Breast epithelium (tissue), 4 donors: ENCODE measurements around the gene YBX1. TPM values are rescaled to one million over a fixed set of nuclear protein-coding genes. Genes with fewer than 3 reads are reported as not detected.

Experiments
- DNase-seq, 2 donors: peaks; one replicate each; pipeline ENCODE4 v3.0.0-alpha.2; 2019; ENCODE audit warnings: low spot score in 2 of 2
- H3K27ac ChIP-seq, 2 donors: fragments of 200-600 bp; sonication (generic) in 1 of 2; one replicate each; pipeline ENCODE4 v1.5.1; 2016 to 2019; ENCODE audit warnings: mild to moderate bottlenecking in 1 of 2
- H3K27me3 ChIP-seq, 2 donors: fragments of 200-600 bp; sonication (generic) in 1 of 2; one replicate each; pipeline versions ENCODE4 v1.5.1 to v1.6.0; 2017 to 2019; ENCODE audit warnings: control low read depth in 1 of 2, mild to moderate bottlenecking in 1 of 2
- H3K36me3 ChIP-seq: fragments of 200-600 bp; one replicate; pipeline ENCODE4 v1.5.1; 2019
- H3K4me1 ChIP-seq, 2 donors: fragments of 200-600 bp; sonication (generic); one replicate each; pipeline ENCODE4 v1.5.1; 2016 to 2019; ENCODE audit warnings: control low read depth in 1 of 2
- H3K4me3 ChIP-seq, 3 donors: fragments of 200-600 bp; sonication (generic); 1 replicate in 2 of 3; 2 replicates in 1 of 3; pipeline ENCODE4 v1.5.1; 2016 to 2019; ENCODE audit warnings: mild to moderate bottlenecking in 3 of 3, moderate library complexity in 2 of 3
- H3K9me3 ChIP-seq, 2 donors: fragments of 200-600 bp; sonication (generic) in 1 of 2; one replicate each; pipeline ENCODE4 v1.5.1; 2016 to 2019; ENCODE audit warnings: control low read depth in 1 of 2
- CTCF ChIP-seq, 3 donors: fragments of 450-650 bp; IDR thresholded peaks; one replicate each; pipeline ENCODE4 v1.5.1; 2016 to 2017; ENCODE audit warnings: antibody characterized with exemption in 3 of 3, mild to moderate bottlenecking in 3 of 3, moderate library complexity in 3 of 3
- POLR2A ChIP-seq: fragments of 450-650 bp; IDR thresholded peaks from one replicate; pipeline ENCODE4 v1.6.1; 2016; ENCODE audit warnings: antibody characterized with exemption, mild to moderate bottlenecking, moderate library complexity
- POLR2AphosphoS5 ChIP-seq, 3 donors: sonication (generic); formaldehyde crosslinking; IDR thresholded peaks; one replicate each; pipeline ENCODE4 v1.6.1; 2017; ENCODE audit warnings: antibody characterized with exemption in 3 of 3
- intact Hi-C: fragments of 100-400 bp; cut with DNase I; formaldehyde crosslinking; loops from one replicate; pipeline ENCODE4 v1.15.1; 2023; ENCODE audit warnings: low total_unique reads
- total RNA-seq, 3 donors: library from RNA; depleted of rRNA; stranded (reverse); fragments of >200 nt; gene quantifications; one replicate each; pipeline ENCODE4 v1.1.0, GENCODE V29; 2016

Gene YBX1
- total RNA-seq, 3 donors from 2014 or later: 332 to 694 (median 485) TPM

GRCh38 chr1:42743317-42744147 lies 61.3 kb downstream of the YBX1 start:
- TF ChIP-seq POLR2A (no peak), POLR2AphosphoS5 (IDR thresholded peaks at IDR 0.05) (no peak), CTCF (IDR thresholded peaks at IDR 0.05) (no peak)
- Histone ChIP-seq H3K27ac (peak overlapping the region; percentile 31 to 78), H3K9me3 (no peaks in the 10 kb centered on the region), H3K4me1 (no peaks in the 10 kb centered on the region), H3K36me3 (no peaks in the 10 kb centered on the region), H3K27me3 (no peaks in the 10 kb centered on the region), H3K4me3 (no peak overlapping the region)
- intact Hi-C loops: no loop called here
- peak in 1 of 2 donors; percentile 72 for DNase-seq

- H3K4me3 ChIP-seq: no peak overlapping the region
These were observed 61.9 kb downstream of the YBX1 start for GRCh38 chr1:42744148-42744413.

GRCh38 chr1:42745851-42746250 lies 63.6 kb downstream of the YBX1 start:
- no peaks in the 10 kb centered on the region for H3K36me3 ChIP-seq
- H3K4me3 ChIP-seq: no peak overlapping the region
- H3K27me3 ChIP-seq: no peaks in the 10 kb centered on the region
- no peak for TF ChIP-seq POLR2AphosphoS5 (IDR thresholded peaks at IDR 0.05)
- no peak for TF ChIP-seq POLR2A
- TF ChIP-seq CTCF (IDR thresholded peaks at IDR 0.05): no peak
- DNase-seq: no peak
- intact Hi-C loops: no loop called here
- no peaks in the 10 kb centered on the region for H3K9me3 ChIP-seq
- H3K4me1 ChIP-seq: no peaks in the 10 kb centered on the region
- no peak overlapping the region for H3K27ac ChIP-seq

More at GRCh38 chr1:42744148-42744413, 61.9 kb downstream of the YBX1 start:
- H3K27ac ChIP-seq: peak overlapping the region in 1 of 2 donors; percentile 31
- intact Hi-C loops: no loop called here
- no peaks in the 10 kb centered on the region for H3K9me3 ChIP-seq
- H3K27me3 ChIP-seq: no peaks in the 10 kb centered on the region
- no peak for TF ChIP-seq POLR2AphosphoS5 (IDR thresholded peaks at IDR 0.05)
- no peak for TF ChIP-seq POLR2A
- TF ChIP-seq CTCF (IDR thresholded peaks at IDR 0.05): no peak
- H3K4me1 ChIP-seq: no peaks in the 10 kb centered on the region
- H3K36me3 ChIP-seq: no peaks in the 10 kb centered on the region
- no peak for DNase-seq

GRCh38 chr1:42746436-42747105 lies 64.4 kb downstream of the YBX1 start:
- intact Hi-C loops: no loop called here
- H3K36me3 ChIP-seq: no peaks in the 10 kb centered on the region
- H3K4me1 ChIP-seq: no peaks in the 10 kb centered on the region
- no peaks in the 10 kb centered on the region for H3K9me3 ChIP-seq
- DNase-seq: no peak
- H3K27me3 ChIP-seq: no peaks in the 10 kb centered on the region
- H3K4me3 ChIP-seq: no peak overlapping the region
- H3K27ac ChIP-seq: no peak overlapping the region
- TF ChIP-seq CTCF (IDR thresholded peaks at IDR 0.05) (no peak), POLR2A (no peak), POLR2AphosphoS5 (IDR thresholded peaks at IDR 0.05) (no peak)

- DNase-seq: no peak
- H3K4me1 ChIP-seq: no peaks in the 10 kb centered on the region
- no peaks in the 10 kb centered on the region for H3K9me3 ChIP-seq
- peaks cover 2% of the 10 kb centered on the region for H3K36me3 ChIP-seq
- intact Hi-C loops: no loop called here
- no peak overlapping the region for H3K27ac ChIP-seq
- no peaks in the 10 kb centered on the region for H3K27me3 ChIP-seq
- H3K4me3 ChIP-seq: no peak overlapping the region
- TF ChIP-seq POLR2AphosphoS5 (IDR thresholded peaks at IDR 0.05): no peak
- peak in 2 of 3 donors; percentile 33 to 51 for TF ChIP-seq CTCF (IDR thresholded peaks at IDR 0.05)
These were observed 64.9 kb downstream of the YBX1 start for GRCh38 chr1:42747125-42747524.
